ENCODE data around the gene PLXNA4.

The PLXNA4 gene

GRCh38 chr7:132148876-132149275 is 427.4 kb downstream of the PLXNA4 start:
- no peak for DNase-seq (ENCODE audit: low read depth)

- DNase-seq (ENCODE audit: low read depth), result no peak
Measured at GRCh38 chr7:132145466-132145865, 430.8 kb downstream of the PLXNA4 start.

GRCh38 chr7:132145063-132145462 is 431.2 kb downstream of the PLXNA4 start:
- DNase-seq (ENCODE audit: low read depth), result no peak

- no peak for DNase-seq (ENCODE audit: low read depth)
Measured at GRCh38 chr7:132142006-132142405, 434.3 kb downstream of the PLXNA4 start.

GRCh38 chr7:132141109-132141508 is 435.2 kb downstream of the PLXNA4 start:
- no peak for DNase-seq (ENCODE audit: low read depth)

GRCh38 chr7:132140341-132140740 is 435.9 kb downstream of the PLXNA4 start:
- DNase-seq (ENCODE audit: low read depth), result no peak

- DNase-seq (ENCODE audit: low read depth), result no peak
Measured at GRCh38 chr7:132138817-132139216, 437.5 kb downstream of the PLXNA4 start.

- no peak for DNase-seq (ENCODE audit: low read depth)
Measured at GRCh38 chr7:132137681-132138080, 438.6 kb downstream of the PLXNA4 start.

GRCh38 chr7:132135746-132136385 is 440.4 kb downstream of the PLXNA4 start:
- DNase-seq (ENCODE audit: low read depth), result no peak

GRCh38 chr7:132134814-132135445 is 441.3 kb downstream of the PLXNA4 start:
- no peak for DNase-seq (ENCODE audit: low read depth)

GRCh38 chr7:132133501-132133900 is 442.8 kb downstream of the PLXNA4 start:
- no peak for DNase-seq (ENCODE audit: low read depth)

GRCh38 chr7:132131196-132131595 is 445.1 kb downstream of the PLXNA4 start:
- no peak for DNase-seq (ENCODE audit: low read depth)

- no peak for DNase-seq (ENCODE audit: low read depth)
Measured at GRCh38 chr7:132130497-132130896, 445.8 kb downstream of the PLXNA4 start.

- no peak for DNase-seq (ENCODE audit: low read depth)
Measured at GRCh38 chr7:132125872-132126595, 450.2 kb downstream of the PLXNA4 start.

- no peak for DNase-seq (ENCODE audit: low read depth)
Measured at GRCh38 chr7:132125096-132125495, 451.2 kb downstream of the PLXNA4 start.

- no peak for DNase-seq (ENCODE audit: low read depth)
Measured at GRCh38 chr7:132124575-132124974, 451.7 kb downstream of the PLXNA4 start.

- DNase-seq (ENCODE audit: low read depth), result no peak
Measured at GRCh38 chr7:132123773-132124172, 452.5 kb downstream of the PLXNA4 start.

- DNase-seq (ENCODE audit: low read depth), result no peak
Measured at GRCh38 chr7:132122901-132123300, 453.4 kb downstream of the PLXNA4 start.

- no peak for DNase-seq (ENCODE audit: low read depth)
Measured at GRCh38 chr7:132121987-132122386, 454.3 kb downstream of the PLXNA4 start.

GRCh38 chr7:132118641-132119040 is 457.6 kb downstream of the PLXNA4 start:
- no peak for DNase-seq (ENCODE audit: low read depth)

- no peak for DNase-seq (ENCODE audit: low read depth)
Measured at GRCh38 chr7:132117636-132118035, 458.6 kb downstream of the PLXNA4 start.

GRCh38 chr7:132117181-132117580 is 459.1 kb downstream of the PLXNA4 start:
- DNase-seq (ENCODE audit: low read depth), result no peak

GRCh38 chr7:132116369-132116768 is 459.9 kb downstream of the PLXNA4 start:
- DNase-seq (ENCODE audit: low read depth), result no peak
